C4-2B (cell line): Measurements from ENCODE around the gene SLC9C2.

Experiments
- CTCF ChIP-seq: fragments of 450-650 bp; conservative IDR thresholded peaks from 2 replicates; pipeline ENCODE4 v1.5.1; 2017; ENCODE audit warnings: mild to moderate bottlenecking
- ZFX ChIP-seq: fragments of 450-650 bp; IDR thresholded peaks from 2 replicates; pipeline ENCODE4 v1.6.1; 2017

GRCh38 chr1:173536223-173536622, 66.6 kb downstream of the SLC9C2 start:
- TF ChIP-seq CTCF (no peak), ZFX (no peak)
